Measurements from ENCODE around the gene RNU4-1. TPM values are rescaled to one million over a fixed set of nuclear protein-coding genes. Genes with fewer than 3 reads are reported as not detected.
"Not testable (repeated sequence)": the region's sequence is repeated elsewhere in the genome, so short reads cannot be mapped to it uniquely, and the experiment has no call there.

RNU4-1 gene
- total and polyA plus RNA-seq, 4 donors = under 0.01 to 872 TPM; not detected in 2

- no peaks in the 10 kb centered on the region for H3K9me3 ChIP-seq (ENCODE audit: control insufficient read depth, insufficient read depth, low read length)
- H3K27me3 ChIP-seq (ENCODE audit: control insufficient read depth, insufficient read depth, low read length) = no peaks in the 10 kb centered on the region
- DNase-seq (ENCODE audit: low read depth in 4 of 6, low spot score in 6 of 6) = no peak
- H3K36me3 ChIP-seq (ENCODE audit: control insufficient read depth, insufficient read depth, low read length) = peaks cover 7% of the 10 kb centered on the region
- no peak overlapping the region for H3K4me3 ChIP-seq (ENCODE audit: low read depth, low read length)
- peaks cover 76% of the 10 kb centered on the region for H3K4me1 ChIP-seq (ENCODE audit: control insufficient read depth, insufficient read depth, low read length)
- WGBS (ENCODE audit: insufficient coverage) = 78% methylated on average over 5 of the region's 8 CpGs
- H3K27ac ChIP-seq (ENCODE audit: low read depth, low read length) = no peak overlapping the region
Measured at GRCh38 chr12:120259418-120260202, 33.4 kb downstream of the RNU4-1 start.

- H3K4me3 ChIP-seq (ENCODE audit: low read depth, low read length) = no peak overlapping the region
- 97% methylated on average over 3 of the region's 5 CpGs for WGBS (ENCODE audit: insufficient coverage)
- DNase-seq (ENCODE audit: low read depth in 4 of 6, low spot score in 6 of 6) = no peak
- peaks cover 7% of the 10 kb centered on the region for H3K36me3 ChIP-seq (ENCODE audit: control insufficient read depth, insufficient read depth, low read length)
- H3K27ac ChIP-seq (ENCODE audit: low read depth, low read length) = peak overlapping the region; percentile 16
- no peaks in the 10 kb centered on the region for H3K9me3 ChIP-seq (ENCODE audit: control insufficient read depth, insufficient read depth, low read length)
- peaks cover 65% of the 10 kb centered on the region for H3K4me1 ChIP-seq (ENCODE audit: control insufficient read depth, insufficient read depth, low read length)
- no peaks in the 10 kb centered on the region for H3K27me3 ChIP-seq (ENCODE audit: control insufficient read depth, insufficient read depth, low read length)
Measured at GRCh38 chr12:120258323-120258896, 34.6 kb downstream of the RNU4-1 start.

GRCh38 chr12:120257041-120257821 is 35.8 kb downstream of the RNU4-1 start:
- peaks cover 7% of the 10 kb centered on the region for H3K36me3 ChIP-seq (ENCODE audit: control insufficient read depth, insufficient read depth, low read length)
- peak overlapping the region; percentile 93 for H3K27ac ChIP-seq (ENCODE audit: low read depth, low read length)
- H3K4me1 ChIP-seq (ENCODE audit: control insufficient read depth, insufficient read depth, low read length) = peaks cover 53% of the 10 kb centered on the region
- DNase-seq (ENCODE audit: low read depth in 4 of 6, low spot score in 6 of 6) = peak in 2 of 6 donors; percentile 82 to 83
- peak overlapping the region; percentile 5 for H3K4me3 ChIP-seq (ENCODE audit: low read depth, low read length)
- whole genome bisulfite sequencing (ENCODE audit: insufficient coverage) = 14% methylated on average over 9 of the region's 9 CpGs
- no peaks in the 10 kb centered on the region for H3K27me3 ChIP-seq (ENCODE audit: control insufficient read depth, insufficient read depth, low read length)
- no peaks in the 10 kb centered on the region for H3K9me3 ChIP-seq (ENCODE audit: control insufficient read depth, insufficient read depth, low read length)

- WGBS (ENCODE audit: insufficient coverage) = 96% methylated on average over 4 of the region's 7 CpGs
- H3K27me3 ChIP-seq (ENCODE audit: control insufficient read depth, insufficient read depth, low read length) = no peaks in the 10 kb centered on the region
- H3K4me1 ChIP-seq (ENCODE audit: control insufficient read depth, insufficient read depth, low read length) = peaks cover 40% of the 10 kb centered on the region
- H3K36me3 ChIP-seq (ENCODE audit: control insufficient read depth, insufficient read depth, low read length) = peaks cover 5% of the 10 kb centered on the region
- peak overlapping the region; percentile 52 for H3K27ac ChIP-seq (ENCODE audit: low read depth, low read length)
- no peak overlapping the region for H3K4me3 ChIP-seq (ENCODE audit: low read depth, low read length)
- H3K9me3 ChIP-seq (ENCODE audit: control insufficient read depth, insufficient read depth, low read length) = no peaks in the 10 kb centered on the region
- no peak for DNase-seq (ENCODE audit: low read depth in 4 of 6, low spot score in 6 of 6)
Measured at GRCh38 chr12:120254809-120255208, 38.2 kb downstream of the RNU4-1 start.

- not testable (repeated sequence) for H3K36me3 ChIP-seq (ENCODE audit: control insufficient read depth, insufficient read depth, low read length); DNase-seq (ENCODE audit: low read depth in 4 of 6, low spot score in 6 of 6); H3K4me3 ChIP-seq (ENCODE audit: low read depth, low read length); H3K9me3 ChIP-seq (ENCODE audit: control insufficient read depth, insufficient read depth, low read length); H3K27ac ChIP-seq (ENCODE audit: low read depth, low read length); H3K27me3 ChIP-seq (ENCODE audit: control insufficient read depth, insufficient read depth, low read length)
- peaks cover 42% of the 10 kb centered on the region for H3K4me1 ChIP-seq (ENCODE audit: control insufficient read depth, insufficient read depth, low read length)
- 100% methylated on average over 3 of the region's 6 CpGs for WGBS (ENCODE audit: insufficient coverage)
Measured at GRCh38 chr12:120253313-120253712, 39.7 kb downstream of the RNU4-1 start.

- Histone ChIP-seq H3K4me1 (ENCODE audit: control insufficient read depth, insufficient read depth, low read length) (peaks cover 38% of the 10 kb centered on the region), H3K36me3 (ENCODE audit: control insufficient read depth, insufficient read depth, low read length) (peaks cover 4% of the 10 kb centered on the region), H3K27ac (ENCODE audit: low read depth, low read length) (no peak overlapping the region), H3K9me3 (ENCODE audit: control insufficient read depth, insufficient read depth, low read length) (no peaks in the 10 kb centered on the region), H3K4me3 (ENCODE audit: low read depth, low read length) (no peak overlapping the region), H3K27me3 (ENCODE audit: control insufficient read depth, insufficient read depth, low read length) (no peaks in the 10 kb centered on the region)
- no peak for DNase-seq (ENCODE audit: low read depth in 4 of 6, low spot score in 6 of 6)
- WGBS (ENCODE audit: insufficient coverage) = 60% methylated on average over 1 of the region's 12 CpGs
Measured at GRCh38 chr12:120252071-120252906, 40.7 kb downstream of the RNU4-1 start.

GRCh38 chr12:120251364-120252070 is 41.5 kb downstream of the RNU4-1 start:
- H3K9me3 ChIP-seq (ENCODE audit: control insufficient read depth, insufficient read depth, low read length); H3K4me3 ChIP-seq (ENCODE audit: low read depth, low read length); H3K27ac ChIP-seq (ENCODE audit: low read depth, low read length); H3K27me3 ChIP-seq (ENCODE audit: control insufficient read depth, insufficient read depth, low read length); H3K36me3 ChIP-seq (ENCODE audit: control insufficient read depth, insufficient read depth, low read length); DNase-seq (ENCODE audit: low read depth in 4 of 6, low spot score in 6 of 6): not testable (repeated sequence)
- peaks cover 30% of the 10 kb centered on the region for H3K4me1 ChIP-seq (ENCODE audit: control insufficient read depth, insufficient read depth, low read length)
- WGBS (ENCODE audit: insufficient coverage) = no CpG with 5 or more reads among the region's 12 CpGs

- H3K27ac ChIP-seq (ENCODE audit: low read depth, low read length) = peak overlapping the region; percentile 54
- DNase-seq (ENCODE audit: low read depth in 4 of 6, low spot score in 6 of 6) = no peak
- H3K4me1 ChIP-seq (ENCODE audit: control insufficient read depth, insufficient read depth, low read length) = peaks cover 28% of the 10 kb centered on the region
- peaks cover 2% of the 10 kb centered on the region for H3K36me3 ChIP-seq (ENCODE audit: control insufficient read depth, insufficient read depth, low read length)
- no peaks in the 10 kb centered on the region for H3K9me3 ChIP-seq (ENCODE audit: control insufficient read depth, insufficient read depth, low read length)
- no peak overlapping the region for H3K4me3 ChIP-seq (ENCODE audit: low read depth, low read length)
- H3K27me3 ChIP-seq (ENCODE audit: control insufficient read depth, insufficient read depth, low read length) = no peaks in the 10 kb centered on the region
- WGBS (ENCODE audit: insufficient coverage) = 64% methylated on average over 7 of the region's 8 CpGs
Measured at GRCh38 chr12:120249875-120250795, 42.9 kb downstream of the RNU4-1 start.
